GM12878 (cell line): Measurements from ENCODE around the gene CAPZB. TPM values are rescaled to one million over a fixed set of nuclear protein-coding genes. Genes with fewer than 3 reads are reported as not detected.

Source experiments
- ATAC-seq: fragments of 200-7000 bp; cut with Tn5 transposase; 3 replicates; pipeline ENCODE4 v1.9.1; 2020; ENCODE audit warnings: mild to moderate bottlenecking, moderate library complexity
- BruUV-seq: library from RNA; stranded (reverse); fragments of 400-500 nt; replicated peaks from 2 replicates; lab custom pipeline; 2021; lab: Mats Ljungman, UMichigan
- CTCF ChIA-PET: fragments of 300-600 bp; sonication (Branson Sonifier 250); formaldehyde crosslinking; extraction: SDS; loops from one replicate; lab custom pipeline; 2021; ENCODE audit warnings: inconsistent platforms; lab: Yijun Ruan, JAX
- POLR2A ChIA-PET: fragments of 350-600 bp; formaldehyde crosslinking; extraction: SDS; loops from one replicate; lab custom pipeline; 2021; ENCODE audit warnings: inconsistent platforms; lab: Charles Lee
- RAD21 ChIA-PET: fragments of 300-600 bp; sonication (Branson Sonifier 250); formaldehyde crosslinking; loops from one replicate; lab custom pipeline; 2023; ENCODE audit warnings: antibody characterized with exemption; ENCODE audit not compliant: unreplicated experiment; lab: Charles Lee
- SMC1A ChIA-PET: fragments of 300-600 bp; sonication (Branson Sonifier 250); formaldehyde crosslinking; loops from one replicate; lab custom pipeline; 2023; ENCODE audit not compliant: unreplicated experiment, uncharacterized antibody; lab: Charles Lee
- DNase-seq: peaks from one replicate; pipeline ENCODE4 v3.0.0-alpha.2; 2011; ENCODE audit warnings: low read depth, low spot score
- FAIRE-seq: peaks from 3 replicates; lab custom pipeline; 2011; peaks lifted over from hg19 to GRCh38; lab: Jason Lieb, UNC
- H2AFZ ChIP-seq: 2 replicates; pipeline ENCODE4 v1.6.0; 2011; ENCODE audit warnings: low read depth, low read length, control low read depth; ENCODE audit not compliant: control insufficient read depth
- H3K27ac ChIP-seq: 2 replicates; pipeline ENCODE4 v1.5.1; 2011; ENCODE audit warnings: control low read depth; ENCODE audit not compliant: control insufficient read depth, insufficient read depth
- H3K27me3 ChIP-seq, 2 experiments: replicated peaks in 1 of 2; 2 replicates each; pipeline versions ENCODE4 v1.6.0 to v1.6.1; 2011; ENCODE audit warnings: low read length in 1 of 2; ENCODE audit not compliant: control insufficient read depth in 2 of 2, insufficient read depth in 2 of 2
- H3K36me3 ChIP-seq, 2 experiments: 2 replicates each; pipeline ENCODE4 v1.5.1; 2011; ENCODE audit warnings: low read length in 1 of 2; ENCODE audit not compliant: control insufficient read depth in 2 of 2, insufficient read depth in 2 of 2
- H3K4me1 ChIP-seq: 2 replicates; pipeline ENCODE4 v1.6.1; 2011; ENCODE audit warnings: mild to moderate bottlenecking, low read length, moderate library complexity, mixed read lengths; ENCODE audit not compliant: control insufficient read depth, insufficient read depth
- H3K4me2 ChIP-seq: 2 replicates; pipeline ENCODE4 v1.6.0; 2011; ENCODE audit warnings: control low read depth; ENCODE audit not compliant: control insufficient read depth, insufficient read depth
- H3K4me3 ChIP-seq: fragments of 200-600 bp; sonication (generic); 2 replicates; pipeline ENCODE4 v1.5.1; 2016
- H3K79me2 ChIP-seq: 2 replicates; pipeline ENCODE4 v1.6.0; 2011; ENCODE audit warnings: low read length; ENCODE audit not compliant: control insufficient read depth, insufficient read depth
- H3K9ac ChIP-seq: 2 replicates; pipeline ENCODE4 v1.8.0; 2011; ENCODE audit warnings: low read length, control low read depth, mixed read lengths; ENCODE audit not compliant: control insufficient read depth, insufficient read depth
- H3K9me3 ChIP-seq: replicated peaks from 3 replicates; pipeline ENCODE4 v1.5.1; 2011; ENCODE audit warnings: mild to moderate bottlenecking, low read length; ENCODE audit not compliant: control insufficient read depth, insufficient read depth
- H4K20me1 ChIP-seq: 2 replicates; pipeline ENCODE4 v1.6.0; 2011; ENCODE audit not compliant: control insufficient read depth, insufficient read depth
- CBX5 ChIP-seq: sonication (generic); IDR thresholded peaks from 2 replicates; pipeline ENCODE4 v1.6.1; 2016; ENCODE audit warnings: low read depth, moderate library complexity, mild to moderate bottlenecking, inconsistent platforms
- MEF2B ChIP-seq: fragments of 450-650 bp; IDR thresholded peaks from 2 replicates; pipeline ENCODE4 v1.6.1; 2018; ENCODE audit warnings: mild to moderate bottlenecking, moderate library complexity; ENCODE audit not compliant: partially characterized antibody, poor library complexity, severe bottlenecking
- RAD51 ChIP-seq: fragments of 450-650 bp; IDR thresholded peaks from 2 replicates; pipeline ENCODE4 v1.6.1; 2016; ENCODE audit warnings: moderate library complexity, mild to moderate bottlenecking, inconsistent platforms
- WGBS: methylation state at CpG from one replicate; pipeline ENCODE4 v1.1.6; 2016; ENCODE audit warnings: low lambda C conversion rate; ENCODE audit not compliant: insufficient replicate concordance, insufficient coverage; ENCODE audit errors: missing lambda C conversion rate; 5-methylcytosine and 5-hydroxymethylcytosine counted together
- in situ Hi-C: fragments of 300-500 bp; cut with MboI; formaldehyde crosslinking; loops from 9 replicates; pipeline ENCODE4 v1.14.3; 2018; ENCODE audit warnings: mixed read lengths
- intact Hi-C: fragments of 100-400 bp; cut with micrococcal nuclease; formaldehyde crosslinking; loops from one replicate; pipeline ENCODE4 v1.14.2; 2022; ENCODE audit not compliant: unreplicated experiment
- polyA plus RNA-seq, 11 experiments: library from polyadenylated mRNA; depleted of rRNA in 4 of 11; unstranded in 6 of 11; stranded (reverse) in 5 of 11; fragments of >200 nt; fragmentation: Nextera tagmentation in 4 of 11; fragmentation: Illumina TruSeq in 1 of 11; extraction: Ambion mirVana in 4 of 11; extraction: Trizol in 1 of 11; gene quantifications; 1 replicate in 1 of 11; 2 replicates in 10 of 11; pipeline versions ENCODE4 v1.2.1 to v1.2.3, GENCODE V29; 2011 to 2016; ENCODE audit warnings: inconsistent platforms in 2 of 11, missing spikeins in 2 of 11, low read depth in 1 of 11
- total RNA-seq, 4 experiments: library from RNA; depleted of rRNA in 3 of 4; stranded (reverse); fragments of >200 nt in 3 of 4; fragmentation: Illumina TruSeq in 1 of 4; extraction: Trizol in 1 of 4; gene quantifications; 2 replicates each; pipeline versions ENCODE4 v1.2.1 to v1.2.3, GENCODE V29; 2013 to 2021
- TF ChIP-seq, protein P1 (sequence below): fragments of 450-650 bp; IDR thresholded peaks from 2 replicates; pipeline ENCODE4 v1.6.1; 2014; ENCODE audit warnings: mild to moderate bottlenecking
- TF ChIP-seq, protein P2 (sequence below): IDR thresholded peaks from 2 replicates; pipeline ENCODE4 v1.6.1; 2011; ENCODE audit warnings: mild to moderate bottlenecking, low read depth, low read length, moderate library complexity; ENCODE audit not compliant: insufficient replicate concordance

Gene CAPZB
- total and polyA plus RNA-seq, 10 of the 15 experiments (the other 5 are each of a cell fraction or from before 2014, with no cell fraction given), result 104 to 454 (median 213) TPM

DNA sequence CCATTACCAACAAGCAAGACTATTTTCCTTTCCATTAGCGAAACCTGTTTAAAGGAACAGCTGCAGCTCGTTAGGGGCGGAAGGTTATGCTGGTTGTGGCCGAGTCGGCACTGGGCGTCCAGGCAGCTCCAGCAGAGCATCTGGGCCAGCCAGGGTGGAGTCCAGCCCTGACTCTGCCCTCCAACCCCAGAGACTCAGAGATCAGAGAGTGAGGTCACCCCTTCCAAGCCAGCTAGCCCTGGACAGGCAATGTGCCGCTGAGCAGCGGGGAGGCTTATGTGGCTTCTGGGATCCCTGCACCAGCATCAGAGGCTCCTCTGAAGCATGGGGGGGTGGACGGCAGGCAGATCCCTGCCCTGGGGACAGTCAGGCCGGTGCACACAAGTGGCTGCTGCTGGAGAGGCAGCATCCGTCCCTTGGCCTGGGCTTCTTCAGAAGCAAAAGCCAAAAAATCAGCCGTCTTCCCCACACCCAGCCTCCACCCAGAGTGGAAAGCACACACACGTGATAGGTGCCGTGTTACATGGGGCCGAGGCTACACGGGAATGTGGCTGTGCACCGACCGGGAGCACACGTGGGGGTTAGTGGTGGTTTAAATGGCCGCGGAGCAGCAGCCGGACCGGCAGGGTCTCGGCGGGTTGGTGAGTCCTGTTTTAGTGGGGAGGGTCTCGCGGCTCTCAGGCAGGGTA, 143.1 kb downstream of the CAPZB start:
- Histone ChIP-seq H3K9me3 (no peaks in the 10 kb centered on the region), H4K20me1 (no peaks in the 10 kb centered on the region), H3K4me3 (no peak overlapping the region), H3K4me1 (no peaks in the 10 kb centered on the region), H3K27me3 (no peaks in the 10 kb centered on the region), H3K9ac (no peak overlapping the region), H2AFZ (no peak overlapping the region), H3K79me2 (no peaks in the 10 kb centered on the region), H3K4me2 (no peak overlapping the region), H3K27ac (no peak overlapping the region), H3K36me3 (peaks cover 20 to 26% of the 10 kb centered on the region in 2 experiments; a peak in 3 of 4 replicates)
- DNase-seq, result no peak
- intact Hi-C loops, result no loop called here
- ChIA-PET SMC1A (interaction anchor here (0.6 kb wide), 1 partner anchor 21 kb away, joined by 3 read pairs; no protein-coding TSS in a partner anchor), CTCF (interaction anchor here (0.6 to 3.2 kb wide), 5 partner anchors 11 to 309 kb away, joined by 3 to 12 read pairs (median 3); no protein-coding TSS in a partner anchor), POLR2A (no interaction called here), RAD21 (interaction anchor here (1.5 kb wide), 1 partner anchor 240 kb away, joined by 4 read pairs; no protein-coding TSS in a partner anchor)
- no peak for FAIRE-seq
- no peak for TF ChIP-seq RAD51
- TF ChIP-seq, protein P1, sequence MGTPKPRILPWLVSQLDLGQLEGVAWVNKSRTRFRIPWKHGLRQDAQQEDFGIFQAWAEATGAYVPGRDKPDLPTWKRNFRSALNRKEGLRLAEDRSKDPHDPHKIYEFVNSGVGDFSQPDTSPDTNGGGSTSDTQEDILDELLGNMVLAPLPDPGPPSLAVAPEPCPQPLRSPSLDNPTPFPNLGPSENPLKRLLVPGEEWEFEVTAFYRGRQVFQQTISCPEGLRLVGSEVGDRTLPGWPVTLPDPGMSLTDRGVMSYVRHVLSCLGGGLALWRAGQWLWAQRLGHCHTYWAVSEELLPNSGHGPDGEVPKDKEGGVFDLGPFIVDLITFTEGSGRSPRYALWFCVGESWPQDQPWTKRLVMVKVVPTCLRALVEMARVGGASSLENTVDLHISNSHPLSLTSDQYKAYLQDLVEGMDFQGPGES, result no peak
- TF ChIP-seq, protein P2, sequence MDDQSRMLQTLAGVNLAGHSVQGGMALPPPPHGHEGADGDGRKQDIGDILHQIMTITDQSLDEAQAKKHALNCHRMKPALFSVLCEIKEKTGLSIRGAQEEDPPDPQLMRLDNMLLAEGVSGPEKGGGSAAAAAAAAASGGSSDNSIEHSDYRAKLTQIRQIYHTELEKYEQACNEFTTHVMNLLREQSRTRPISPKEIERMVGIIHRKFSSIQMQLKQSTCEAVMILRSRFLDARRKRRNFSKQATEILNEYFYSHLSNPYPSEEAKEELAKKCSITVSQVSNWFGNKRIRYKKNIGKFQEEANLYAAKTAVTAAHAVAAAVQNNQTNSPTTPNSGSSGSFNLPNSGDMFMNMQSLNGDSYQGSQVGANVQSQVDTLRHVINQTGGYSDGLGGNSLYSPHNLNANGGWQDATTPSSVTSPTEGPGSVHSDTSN, result no peak
- no peak for TF ChIP-seq CBX5
- TF ChIP-seq MEF2B, result no peak
- in situ Hi-C loops, result loop anchor here (5.0 kb wide), 1 partner anchor 240 kb away; no protein-coding TSS in a partner anchor
- ATAC-seq, result no peak
- 93% methylated on average over 26 of the region's 27 CpGs for WGBS
- no TSS peak for BruUV-seq
